Iris pigment epithelial cell (primary cell): ENCODE measurements around the gene C12orf75.
"Not testable (repeated sequence)": the region's sequence is repeated elsewhere in the genome, so short reads cannot be mapped to it uniquely, and the experiment has no call there.

Experiments used
- DNase-seq: peaks from one replicate; pipeline ENCODE4 v3.0.0-alpha.2; 2011; ENCODE audit warnings: low read depth

C12orf75 gene

DNA sequence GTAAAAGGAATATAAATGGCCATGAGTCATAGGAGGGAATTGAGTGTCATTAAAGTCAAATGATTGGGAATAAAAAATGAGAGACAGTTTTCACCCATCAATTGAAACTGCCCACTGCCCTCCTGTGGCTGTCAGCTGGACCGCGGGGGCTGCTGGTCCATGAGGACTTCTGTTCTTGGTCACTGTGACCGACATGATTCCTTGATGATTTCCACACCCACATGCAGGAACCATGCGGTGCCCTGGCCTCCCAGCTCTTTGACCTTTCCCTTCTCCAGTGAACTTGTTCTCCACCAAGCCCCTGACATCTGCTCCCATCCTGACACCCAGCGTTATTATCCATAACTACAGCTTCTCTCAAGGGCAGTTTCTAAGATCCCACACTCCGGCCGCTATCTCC lies 48.4 kb downstream of the C12orf75 start:
- DNase-seq, result peak; percentile 21

DNA sequence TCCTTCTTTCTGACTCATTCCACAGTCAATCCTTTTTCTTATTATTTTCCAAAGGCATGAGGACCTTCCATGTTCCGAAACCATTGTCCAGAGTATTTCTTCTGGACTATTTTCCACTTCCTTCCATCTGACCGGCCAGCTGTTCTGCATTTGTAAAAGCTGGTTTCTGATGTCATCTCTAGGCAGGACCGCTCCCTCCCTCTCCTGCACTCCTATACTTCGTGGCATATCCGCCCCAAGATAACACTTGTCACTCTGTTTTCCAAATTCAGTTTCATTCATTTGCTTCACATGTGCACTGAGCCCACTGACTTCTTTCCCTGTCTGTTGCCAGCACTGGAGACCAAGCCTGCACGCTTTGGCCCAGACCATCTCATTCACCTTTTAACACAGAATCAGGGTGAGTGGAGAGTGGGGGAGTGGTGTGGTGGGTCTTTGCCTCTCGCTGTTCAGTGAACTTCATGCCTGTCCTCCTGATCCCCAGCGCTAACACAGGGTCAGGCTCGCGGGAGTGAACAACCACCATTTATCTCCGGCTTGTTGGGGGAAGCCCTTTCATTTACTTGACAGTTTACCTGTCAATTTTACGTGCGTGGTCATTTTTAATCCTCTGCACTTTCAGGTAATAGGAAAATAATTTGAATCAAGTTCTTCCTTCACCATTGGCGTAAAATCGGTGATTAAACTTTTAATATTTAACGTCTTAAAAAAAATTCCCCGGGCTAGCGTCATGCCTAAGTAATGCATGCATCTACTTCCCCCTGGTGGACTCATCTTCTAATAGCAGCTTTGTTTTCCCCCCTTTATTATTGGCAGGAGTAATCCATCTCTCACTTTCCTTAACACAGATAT lies 52.5 kb downstream of the C12orf75 start:
- DNase-seq, result peak; percentile 73

GRCh38 chr12:105384220-105384619 lies 53.7 kb downstream of the C12orf75 start:
- no peak for DNase-seq

GRCh38 chr12:105384916-105385535 lies 54.5 kb downstream of the C12orf75 start:
- peak; percentile 80 for DNase-seq

GRCh38 chr12:105386431-105386830 lies 55.9 kb downstream of the C12orf75 start:
- DNase-seq, result no peak

DNA sequence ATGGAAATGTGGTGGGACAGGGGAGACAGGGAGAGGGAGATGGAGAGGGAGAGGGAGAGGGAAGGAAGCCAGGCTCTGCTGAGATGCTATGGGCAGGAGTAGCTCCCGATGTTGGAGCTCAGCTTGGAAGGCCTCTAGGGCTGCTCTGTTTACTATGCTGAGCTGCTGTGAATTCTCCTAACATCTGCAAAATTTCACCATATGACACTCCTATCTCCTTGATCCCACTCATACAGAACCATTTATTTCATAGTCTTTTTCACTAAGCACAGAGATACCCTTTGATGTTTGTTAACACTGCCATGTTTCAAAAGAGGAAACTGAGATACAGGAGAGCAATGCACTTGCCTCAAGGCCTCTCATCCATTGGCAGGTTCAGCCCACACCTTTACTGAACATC lies 60.7 kb downstream of the C12orf75 start:
- DNase-seq, result no peak

GRCh38 chr12:105393587-105393986 lies 63.1 kb downstream of the C12orf75 start:
- peak; percentile 52 for DNase-seq

DNA sequence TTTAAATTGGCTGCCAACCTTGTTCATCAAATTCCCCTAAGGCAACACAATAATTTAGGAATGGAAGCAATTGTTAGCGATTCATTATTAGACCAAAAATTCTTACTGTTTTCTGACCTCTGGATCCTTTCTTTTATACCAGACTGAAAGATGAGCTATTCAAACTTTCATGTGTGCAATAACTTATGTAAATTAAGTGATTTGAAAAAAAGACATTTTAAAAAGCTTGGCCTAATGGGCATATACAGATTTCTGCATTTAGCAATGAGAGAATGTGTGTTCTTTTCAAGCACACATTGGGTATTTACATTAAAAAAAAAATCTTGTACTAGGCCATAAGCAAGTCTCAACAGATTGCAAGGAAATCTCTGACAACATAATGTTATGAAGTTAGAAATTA lies 65.5 kb downstream of the C12orf75 start:
- DNase-seq, result no peak

- DNase-seq, result no peak
These were observed 66.5 kb downstream of the C12orf75 start for GRCh38 chr12:105396983-105397382.

- DNase-seq, result no peak
These were observed 68.4 kb downstream of the C12orf75 start for GRCh38 chr12:105398930-105399329.

- no peak for DNase-seq
These were observed 69.1 kb downstream of the C12orf75 start for GRCh38 chr12:105399428-105400081.

GRCh38 chr12:105400227-105400626 lies 69.7 kb downstream of the C12orf75 start:
- no peak for DNase-seq

- no peak for DNase-seq
These were observed 70.7 kb downstream of the C12orf75 start for GRCh38 chr12:105401198-105401597.

DNA sequence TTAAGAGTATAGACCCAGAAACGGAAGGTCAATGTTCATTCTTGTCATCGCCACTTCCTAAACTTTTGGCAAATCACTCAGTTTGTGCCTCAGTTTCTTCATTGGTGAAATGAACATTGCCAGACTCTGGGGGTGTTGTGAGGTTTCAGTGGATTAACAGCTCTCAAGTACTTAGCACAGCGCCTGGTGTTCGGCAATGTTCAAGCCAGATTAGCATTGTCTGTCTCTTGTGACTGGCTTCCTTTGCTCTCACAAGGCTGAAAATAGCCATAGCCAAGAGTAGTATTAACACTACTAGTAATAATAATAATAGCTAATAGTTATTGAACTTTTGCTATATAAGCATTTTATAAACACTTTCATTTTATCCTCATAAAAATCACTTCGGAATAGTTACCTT lies 71.9 kb downstream of the C12orf75 start:
- no peak for DNase-seq

- DNase-seq, result no peak
These were observed 72.6 kb downstream of the C12orf75 start for GRCh38 chr12:105403095-105403494.

GRCh38 chr12:105404134-105404533 lies 73.6 kb downstream of the C12orf75 start:
- DNase-seq, result not testable (repeated sequence)

DNA sequence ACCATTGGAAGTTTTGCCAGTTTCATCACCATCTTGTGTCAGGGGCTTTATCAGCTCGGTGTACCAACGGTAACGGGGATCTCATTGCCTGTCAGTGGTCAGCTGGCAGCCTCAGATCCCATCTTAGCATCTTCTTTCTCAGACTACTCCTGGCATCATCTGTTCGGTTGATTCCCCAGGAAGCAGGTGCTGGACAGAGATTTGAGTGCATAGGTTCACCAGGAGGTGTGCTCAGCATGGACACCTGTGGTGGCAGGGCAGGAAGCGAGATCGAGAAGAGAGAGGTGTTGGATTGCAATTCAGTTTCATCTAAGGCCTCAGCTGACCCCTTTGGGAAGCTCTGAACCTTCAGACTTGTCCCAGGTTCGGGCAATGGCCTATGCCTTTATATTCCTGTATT lies 76.0 kb downstream of the C12orf75 start:
- no peak for DNase-seq

DNA sequence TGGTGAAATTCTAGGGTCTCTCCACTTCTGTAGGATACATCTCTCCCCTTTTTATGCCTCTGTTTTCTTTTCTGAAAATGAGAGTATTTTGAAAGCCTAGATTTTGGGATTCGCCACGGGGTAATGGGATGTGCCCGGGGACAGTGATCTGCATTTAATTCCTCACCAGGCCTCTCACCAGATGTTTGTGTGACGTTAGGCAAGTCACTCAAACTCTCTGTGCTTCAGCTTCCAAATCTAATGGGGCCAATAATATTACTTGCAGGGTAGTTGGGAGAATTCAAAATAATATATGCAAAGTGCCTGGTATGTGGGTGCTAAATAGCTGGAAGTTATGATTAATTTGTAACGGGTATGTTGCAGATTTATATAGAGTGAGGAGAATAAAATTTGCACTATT lies 78.8 kb downstream of the C12orf75 start:
- no peak for DNase-seq

GRCh38 chr12:105409801-105410471 lies 79.4 kb downstream of the C12orf75 start:
- peak; percentile 31 for DNase-seq

DNA sequence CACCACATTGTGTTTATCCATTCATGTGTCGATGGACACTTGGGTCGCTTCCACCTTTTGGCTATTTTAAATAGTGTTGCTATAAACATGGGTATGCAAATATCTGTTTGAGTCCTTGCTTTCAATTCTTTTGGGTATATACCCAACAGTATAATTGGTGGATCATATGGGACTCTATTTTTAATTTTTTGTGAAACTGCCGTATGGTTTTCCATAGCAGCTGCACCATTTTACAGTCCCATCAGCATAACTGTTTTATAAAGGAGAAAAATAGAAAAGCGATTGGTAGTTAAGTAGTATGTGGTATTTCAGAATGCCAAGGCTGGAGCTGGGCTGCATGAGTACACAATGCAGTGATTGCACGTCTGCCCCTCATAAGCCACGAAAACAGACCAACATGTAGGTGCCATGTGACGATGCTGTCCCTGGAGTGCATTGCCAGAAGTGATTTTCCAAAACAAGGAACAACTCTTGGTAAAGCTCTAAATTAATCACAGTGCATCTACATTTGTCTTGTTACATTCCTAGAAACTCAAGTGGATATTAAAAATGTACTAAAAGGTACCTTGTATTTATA lies 83.5 kb downstream of the C12orf75 start:
- no peak for DNase-seq

DNA sequence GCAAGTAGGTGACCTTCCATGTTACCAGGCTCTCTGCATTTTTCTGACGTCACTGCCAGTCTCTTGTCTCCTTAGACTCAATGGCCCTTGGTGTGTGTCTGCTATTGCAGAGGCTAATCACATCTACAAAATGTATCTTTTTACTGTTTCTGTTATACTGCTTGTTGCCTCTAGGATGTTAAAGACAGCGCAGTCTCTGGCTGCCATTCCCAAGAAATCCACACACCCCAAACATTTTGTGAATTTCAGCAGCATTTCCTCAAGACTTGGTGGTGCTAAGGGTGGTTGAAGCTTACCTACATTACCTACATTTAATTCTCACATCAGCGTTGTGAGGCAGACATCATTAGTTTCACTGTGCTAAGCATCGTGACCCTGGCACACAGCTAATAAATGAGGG lies 87.2 kb downstream of the C12orf75 start:
- DNase-seq, result no peak

GRCh38 chr12:105418229-105418628 lies 87.7 kb downstream of the C12orf75 start:
- DNase-seq, result peak; percentile 80
